Upper lobe of left lung (tissue), 4 donors: Measurements from ENCODE around the gene GLI3.

Experiments used
- POLR2A ChIP-seq, 4 donors: fragments of 450-650 bp; IDR thresholded peaks; one replicate each; pipeline ENCODE4 v1.5.1; 2016 to 2017; ENCODE audit warnings: antibody characterized with exemption in 4 of 4, mild to moderate bottlenecking in 2 of 4
- TF ChIP-seq, protein P1 (sequence below), 6 experiments: fragments of 450-650 bp in 4 of 6; fragments of 200-600 bp in 2 of 6; sonication (generic) in 2 of 6; IDR thresholded peaks; one replicate each; pipeline ENCODE4 v1.5.1; 2016 to 2019; ENCODE audit warnings: antibody characterized with exemption in 6 of 6

DNA sequence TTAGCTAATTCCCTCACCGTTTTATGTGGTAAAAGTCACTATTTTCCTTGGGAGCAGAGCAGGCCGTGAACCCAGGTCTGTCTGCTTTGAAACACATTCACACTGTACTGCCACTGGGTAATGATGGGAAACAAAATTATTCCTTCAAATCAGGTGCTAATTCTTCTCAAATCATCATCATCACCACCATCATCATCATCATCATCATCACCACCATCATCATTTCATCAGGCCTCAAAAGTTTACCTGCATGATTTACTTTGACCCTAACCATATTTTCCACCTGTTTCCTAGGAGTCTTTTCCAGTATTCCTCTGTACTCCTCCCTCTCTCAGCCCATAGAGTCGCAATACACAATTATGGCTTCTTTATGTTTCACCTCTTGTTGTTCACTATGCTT lies 220.5 kb downstream of the GLI3 start:
- no peak for TF ChIP-seq POLR2A (IDR thresholded peaks at IDR 0.05)
- TF ChIP-seq, protein P1, sequence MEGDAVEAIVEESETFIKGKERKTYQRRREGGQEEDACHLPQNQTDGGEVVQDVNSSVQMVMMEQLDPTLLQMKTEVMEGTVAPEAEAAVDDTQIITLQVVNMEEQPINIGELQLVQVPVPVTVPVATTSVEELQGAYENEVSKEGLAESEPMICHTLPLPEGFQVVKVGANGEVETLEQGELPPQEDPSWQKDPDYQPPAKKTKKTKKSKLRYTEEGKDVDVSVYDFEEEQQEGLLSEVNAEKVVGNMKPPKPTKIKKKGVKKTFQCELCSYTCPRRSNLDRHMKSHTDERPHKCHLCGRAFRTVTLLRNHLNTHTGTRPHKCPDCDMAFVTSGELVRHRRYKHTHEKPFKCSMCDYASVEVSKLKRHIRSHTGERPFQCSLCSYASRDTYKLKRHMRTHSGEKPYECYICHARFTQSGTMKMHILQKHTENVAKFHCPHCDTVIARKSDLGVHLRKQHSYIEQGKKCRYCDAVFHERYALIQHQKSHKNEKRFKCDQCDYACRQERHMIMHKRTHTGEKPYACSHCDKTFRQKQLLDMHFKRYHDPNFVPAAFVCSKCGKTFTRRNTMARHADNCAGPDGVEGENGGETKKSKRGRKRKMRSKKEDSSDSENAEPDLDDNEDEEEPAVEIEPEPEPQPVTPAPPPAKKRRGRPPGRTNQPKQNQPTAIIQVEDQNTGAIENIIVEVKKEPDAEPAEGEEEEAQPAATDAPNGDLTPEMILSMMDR (IDR thresholded peaks at IDR 0.05) = no peak
